HepG2 (cell line): ENCODE measurements around the gene HSPA1A. TPM values are rescaled to one million over a fixed set of nuclear protein-coding genes. Genes with fewer than 3 reads are reported as not detected.
A peak's percentile ranks its signal among the peaks of the same experiment; 100 is the strongest.

Experiments
- FOSL2 ChIP-seq: sonication (generic); formaldehyde crosslinking; IDR thresholded peaks from 2 replicates; pipeline ENCODE4 v1.4.0; 2020; ENCODE audit warnings: missing genetic modification reagents
- GMEB1 ChIP-seq: sonication (generic); formaldehyde crosslinking; IDR thresholded peaks from 2 replicates; pipeline ENCODE4 v1.5.1; 2020; ENCODE audit warnings: missing genetic modification reagents, mild to moderate bottlenecking, borderline replicate concordance
- GPN1 ChIP-seq: sonication (generic); formaldehyde crosslinking; IDR thresholded peaks from 2 replicates; pipeline ENCODE4 v1.5.1; 2020; ENCODE audit warnings: missing genetic modification reagents, borderline replicate concordance
- HINFP ChIP-seq: sonication (generic); formaldehyde crosslinking; IDR thresholded peaks from 2 replicates; pipeline ENCODE4 v1.4.0; 2020; ENCODE audit warnings: low read depth, mild to moderate bottlenecking, missing genetic modification reagents
- NFIB ChIP-seq: sonication (generic); formaldehyde crosslinking; IDR thresholded peaks from 2 replicates; pipeline ENCODE4 v1.9.0; 2021; ENCODE audit warnings: missing genetic modification reagents, mild to moderate bottlenecking, borderline replicate concordance
- PBX2 ChIP-seq: IDR thresholded peaks from 2 replicates; pipeline ENCODE4 v1.6.1; 2016; ENCODE audit warnings: control low read depth
- PLRG1 ChIP-seq: fragments of 450-650 bp; conservative IDR thresholded peaks from 2 replicates; pipeline ENCODE4 v1.6.1; 2016
- TEAD3 ChIP-seq: optimal IDR thresholded peaks from 2 replicates; pipeline ENCODE3; 2016; ENCODE audit warnings: borderline replicate concordance
- ZBTB2 ChIP-seq: sonication (generic); formaldehyde crosslinking; IDR thresholded peaks from 2 replicates; pipeline ENCODE4 v1.8.0; 2022; ENCODE audit warnings: low read depth, missing genetic modification reagents
- ZBTB39 ChIP-seq: sonication (generic); formaldehyde crosslinking; IDR thresholded peaks from 2 replicates; pipeline ENCODE4 v1.5.0; 2020; ENCODE audit warnings: missing genetic modification reagents
- ZNF263 ChIP-seq: sonication (generic); formaldehyde crosslinking; IDR thresholded peaks from 2 replicates; pipeline ENCODE4 v1.4.0; 2020; ENCODE audit warnings: missing genetic modification reagents
- ZNF30 ChIP-seq: sonication (generic); formaldehyde crosslinking; IDR thresholded peaks from 2 replicates; pipeline ENCODE4 v1.5.0; 2020; ENCODE audit warnings: mild to moderate bottlenecking, missing genetic modification reagents
- ZNF337 ChIP-seq: sonication (generic); formaldehyde crosslinking; IDR thresholded peaks from 2 replicates; pipeline ENCODE4 v1.5.1; 2020; ENCODE audit warnings: missing genetic modification reagents, low read depth, mild to moderate bottlenecking, borderline replicate concordance
- ZNF468 ChIP-seq: sonication (generic); formaldehyde crosslinking; IDR thresholded peaks from 2 replicates; pipeline ENCODE4 v1.8.0; 2022; ENCODE audit warnings: mild to moderate bottlenecking, moderate library complexity, missing genetic modification reagents
- ZNF570 ChIP-seq: sonication (generic); formaldehyde crosslinking; IDR thresholded peaks from 2 replicates; pipeline ENCODE4 v1.4.0; 2020; ENCODE audit warnings: mild to moderate bottlenecking, missing genetic modification reagents, borderline replicate concordance
- ZNF644 ChIP-seq: IDR thresholded peaks from 2 replicates; pipeline ENCODE4 v1.6.1; 2016; ENCODE audit warnings: low read depth
- ZNF710 ChIP-seq: sonication (generic); formaldehyde crosslinking; IDR thresholded peaks from 2 replicates; pipeline ENCODE4 v1.5.0; 2020; ENCODE audit warnings: mild to moderate bottlenecking, missing genetic modification reagents, borderline replicate concordance
- ZSCAN12 ChIP-seq: sonication (generic); formaldehyde crosslinking; IDR thresholded peaks from 2 replicates; pipeline ENCODE4 v1.9.0; 2021; ENCODE audit warnings: mild to moderate bottlenecking, missing genetic modification reagents
- polyA plus RNA-seq, 8 experiments: library from polyadenylated mRNA; depleted of rRNA in 3 of 8; stranded (reverse) in 7 of 8; unstranded in 1 of 8; fragments of >200 nt; fragmentation: Illumina TruSeq in 4 of 8; extraction: Trizol in 4 of 8; gene quantifications; 2 replicates each; pipeline versions ENCODE4 v1.2.1 to v1.2.3, GENCODE V29; 2011 to 2016; ENCODE audit warnings: low read depth in 4 of 8, missing spikeins in 1 of 8, mixed read lengths in 1 of 8; ENCODE audit not compliant: insufficient read depth in 1 of 8
- total RNA-seq, 5 experiments: library from RNA; depleted of rRNA; stranded (reverse); fragments of >200 nt; fragmentation: Illumina TruSeq; extraction: Trizol; gene quantifications; 2 replicates each; pipeline ENCODE4 v1.2.3, GENCODE V29; 2016; ENCODE audit warnings: low read depth in 1 of 5

HSPA1A gene
- total and polyA plus RNA-seq, 2 of the 13 experiments (the other 11 are each of a cell fraction or from before 2014, with no cell fraction given): 44.5 to 85.0 TPM

GRCh38 chr6:31794866-31795615 is 20.3 kb upstream of the HSPA1A start (continued):
- TF ChIP-seq ZSCAN12 (CRISPR knock-in tag) (no peak), HINFP (CRISPR knock-in tag) (no peak; the same call in 1 of the 2 replicates), GPN1 (CRISPR knock-in tag) (no peak), ZNF468 (CRISPR knock-in tag) (no peak), FOSL2 (no peak), ZNF263 (CRISPR knock-in tag) (no peak), ZNF710 (CRISPR knock-in tag) (no peak), GMEB1 (CRISPR knock-in tag) (no peak), PLRG1 (no peak), TEAD3 (peak; percentile 40), NFIB (CRISPR knock-in tag) (no peak), ZNF644 (no peak), PBX2 (CRISPR knock-in tag) (no peak), ZNF337 (CRISPR knock-in tag) (no peak), ZNF30 (CRISPR knock-in tag) (no peak), ZBTB2 (CRISPR knock-in tag) (no peak), ZNF570 (CRISPR knock-in tag) (no peak), ZBTB39 (CRISPR knock-in tag) (no peak)
